HG03378 (cell line): ENCODE measurements around the gene EZH2.
A peak's percentile ranks its signal among the peaks of the same experiment; 100 is the strongest.

ENCODE experiments used
- ATAC-seq: cut with Tn5 transposase; IDR thresholded peaks from one replicate; pipeline ENCODE4 v1.9.1; 2021; ENCODE audit warnings: mild to moderate bottlenecking, moderate library complexity; ENCODE audit not compliant: unreplicated experiment

The EZH2 gene

DNA sequence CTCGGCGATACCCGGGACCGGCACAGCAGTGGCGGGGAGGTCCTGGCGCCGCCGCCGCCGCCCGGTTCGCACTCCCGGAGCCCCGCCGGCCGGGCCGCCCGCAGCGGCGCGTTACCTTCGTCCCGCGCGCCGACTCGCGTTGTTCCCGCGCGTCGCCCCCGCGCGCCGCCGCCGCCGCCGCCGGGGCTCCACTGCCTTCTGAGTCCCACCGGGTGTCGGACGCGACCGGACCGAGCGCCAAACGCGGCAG, at the start of gene EZH2:
TSS of gene EZH2 (minus strand) at position 243 of the 250 bp plus-strand sequence. CDS start 36,993 bp downstream, outside the sequence.
- ATAC-seq = no peak

GRCh38 chr7:148931470-148931869, 47.4 kb upstream of the EZH2 start:
- ATAC-seq = no peak

- no peak for ATAC-seq
Observed at GRCh38 chr7:148930335-148930734, 46.2 kb upstream of the EZH2 start.

DNA sequence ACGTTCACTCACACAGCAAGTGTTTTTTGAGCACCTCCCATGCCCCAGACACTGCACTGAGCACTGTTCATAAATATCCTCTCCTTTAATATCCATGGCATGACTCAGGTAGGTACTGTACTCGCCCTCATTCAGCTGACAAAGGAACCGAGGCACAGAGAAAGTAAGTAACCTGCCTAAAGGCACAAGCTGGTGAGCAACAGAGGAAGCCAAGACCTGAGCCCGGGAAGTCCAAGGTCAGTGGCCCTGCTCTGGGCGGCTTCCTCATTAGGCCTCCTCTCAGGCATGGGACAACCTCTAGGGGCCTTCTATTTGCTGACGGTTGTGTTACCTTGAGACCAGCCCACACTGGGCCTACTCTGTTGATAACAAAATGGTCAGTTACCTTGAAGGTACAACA, 45.1 kb upstream of the EZH2 start:
- no peak for ATAC-seq

GRCh38 chr7:148927123-148928045, 43.3 kb upstream of the EZH2 start:
- ATAC-seq = no peak

GRCh38 chr7:148925836-148926235, 41.7 kb upstream of the EZH2 start:
- ATAC-seq = no peak

- no peak for ATAC-seq
Observed at GRCh38 chr7:148924011-148924410, 39.9 kb upstream of the EZH2 start.

DNA sequence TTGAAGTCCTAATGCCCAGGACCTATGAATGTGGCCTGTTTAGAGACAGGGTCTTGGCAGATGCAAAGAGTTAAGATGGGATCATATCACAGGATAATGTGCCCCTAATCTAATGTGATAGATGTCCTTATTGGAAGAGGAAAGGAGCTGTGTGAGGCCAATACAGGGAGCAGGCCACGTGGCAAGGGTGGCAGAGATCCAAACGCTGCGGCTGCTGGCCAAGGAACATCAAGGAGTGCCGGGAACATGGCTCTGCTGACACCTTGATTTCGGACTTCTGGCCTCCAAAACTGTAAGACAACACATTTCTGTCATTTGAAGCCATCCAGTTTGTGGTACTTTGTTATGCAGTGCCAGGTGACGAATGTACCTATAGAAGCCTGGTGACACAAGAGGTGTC, 37.7 kb upstream of the EZH2 start:
- no peak for ATAC-seq

DNA sequence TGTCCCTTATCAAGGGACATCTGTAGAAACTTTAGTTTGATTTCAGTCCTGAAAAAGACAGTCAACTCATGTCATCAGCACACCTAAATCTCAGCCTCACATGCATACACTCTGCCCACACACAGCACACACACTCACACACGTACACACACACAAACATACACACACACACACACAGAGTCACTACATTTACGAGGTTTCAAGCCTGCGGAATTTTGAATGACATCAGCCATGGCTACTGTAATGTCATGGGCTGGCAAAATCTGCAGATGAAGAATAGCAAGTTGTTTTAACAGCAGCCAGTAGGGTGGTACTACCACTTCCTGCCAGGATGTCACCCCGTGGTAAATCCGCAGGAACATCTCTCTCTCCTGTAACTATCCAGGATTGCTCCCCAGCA, 37.1 kb upstream of the EZH2 start:
- no peak for ATAC-seq

- peak; percentile 59 for ATAC-seq
Observed at GRCh38 chr7:148919859-148920258, 35.8 kb upstream of the EZH2 start.

DNA sequence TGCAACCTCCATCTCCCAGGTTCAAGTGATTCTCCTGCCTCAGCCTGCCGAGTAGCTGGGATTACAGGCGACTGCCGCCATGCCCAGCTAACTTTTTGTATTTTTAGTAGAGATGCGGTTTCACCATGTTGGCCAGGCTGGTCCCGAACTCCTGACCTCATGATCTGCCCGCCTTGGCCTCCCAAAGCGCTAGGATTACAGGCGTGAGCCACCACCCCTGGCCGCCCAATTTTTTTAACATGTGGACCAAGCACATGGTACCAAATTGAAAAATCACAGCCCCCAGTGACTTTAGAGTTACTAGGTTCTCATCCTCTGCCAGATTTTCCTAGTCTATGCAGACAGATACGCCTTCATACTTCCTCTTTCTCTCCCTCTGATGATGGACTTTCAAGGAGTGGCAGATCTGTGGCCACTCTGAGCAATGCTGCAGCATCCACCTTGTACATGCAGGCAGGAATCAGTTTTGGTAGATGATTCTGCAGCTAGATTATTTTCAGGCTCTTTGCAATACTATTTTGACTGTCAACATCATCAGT, 34.0 kb upstream of the EZH2 start:
- ATAC-seq = no peak

- ATAC-seq = no peak
Observed at GRCh38 chr7:148916186-148916585, 32.1 kb upstream of the EZH2 start.

DNA sequence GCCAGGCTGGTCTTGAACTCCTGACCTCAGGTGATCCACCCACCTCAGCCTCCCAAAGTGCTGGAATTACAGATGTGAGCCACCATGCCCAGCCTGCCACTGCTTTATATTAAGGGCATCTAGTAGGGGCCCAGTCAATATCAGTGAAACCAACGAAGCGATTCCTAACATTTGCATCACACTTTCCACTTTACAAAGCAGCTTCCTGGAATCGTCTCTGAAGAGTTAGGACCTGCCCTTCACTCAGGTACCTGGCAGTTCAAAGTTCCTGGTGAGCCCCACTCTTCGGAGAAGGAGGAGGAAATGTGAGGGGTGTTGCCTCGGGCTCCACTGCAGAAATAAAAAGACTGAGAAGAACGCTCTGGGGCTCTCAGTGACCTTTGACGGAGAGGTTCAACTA, 31.1 kb upstream of the EZH2 start:
- ATAC-seq = no peak

- ATAC-seq = peak; percentile 65
Observed at GRCh38 chr7:148914208-148914777, 30.2 kb upstream of the EZH2 start.

- peak; percentile 70 for ATAC-seq
Observed at GRCh38 chr7:148912758-148913541, 28.9 kb upstream of the EZH2 start.

DNA sequence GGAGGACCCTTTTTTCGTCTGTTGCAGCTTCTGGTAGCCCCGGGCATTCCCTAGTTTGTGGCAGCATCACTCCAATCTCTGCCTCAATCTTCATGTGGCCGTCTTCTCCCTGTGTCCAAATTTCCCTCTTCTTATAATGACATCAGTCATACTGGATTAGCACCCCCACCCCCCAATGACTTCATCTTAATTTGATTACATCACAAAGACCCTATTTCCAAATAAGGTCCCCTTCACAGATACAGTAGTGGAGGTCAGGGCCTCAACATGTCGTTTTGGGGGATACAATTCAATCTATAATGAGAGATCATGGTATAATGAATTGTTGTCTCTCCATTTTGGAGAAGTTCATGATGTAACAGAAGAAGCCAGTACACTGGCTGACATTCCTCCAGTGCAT, 28.1 kb upstream of the EZH2 start:
- ATAC-seq = no peak

GRCh38 chr7:148911626-148912025, 27.5 kb upstream of the EZH2 start:
- ATAC-seq = no peak

GRCh38 chr7:148909568-148909967, 25.5 kb upstream of the EZH2 start:
- no peak for ATAC-seq

DNA sequence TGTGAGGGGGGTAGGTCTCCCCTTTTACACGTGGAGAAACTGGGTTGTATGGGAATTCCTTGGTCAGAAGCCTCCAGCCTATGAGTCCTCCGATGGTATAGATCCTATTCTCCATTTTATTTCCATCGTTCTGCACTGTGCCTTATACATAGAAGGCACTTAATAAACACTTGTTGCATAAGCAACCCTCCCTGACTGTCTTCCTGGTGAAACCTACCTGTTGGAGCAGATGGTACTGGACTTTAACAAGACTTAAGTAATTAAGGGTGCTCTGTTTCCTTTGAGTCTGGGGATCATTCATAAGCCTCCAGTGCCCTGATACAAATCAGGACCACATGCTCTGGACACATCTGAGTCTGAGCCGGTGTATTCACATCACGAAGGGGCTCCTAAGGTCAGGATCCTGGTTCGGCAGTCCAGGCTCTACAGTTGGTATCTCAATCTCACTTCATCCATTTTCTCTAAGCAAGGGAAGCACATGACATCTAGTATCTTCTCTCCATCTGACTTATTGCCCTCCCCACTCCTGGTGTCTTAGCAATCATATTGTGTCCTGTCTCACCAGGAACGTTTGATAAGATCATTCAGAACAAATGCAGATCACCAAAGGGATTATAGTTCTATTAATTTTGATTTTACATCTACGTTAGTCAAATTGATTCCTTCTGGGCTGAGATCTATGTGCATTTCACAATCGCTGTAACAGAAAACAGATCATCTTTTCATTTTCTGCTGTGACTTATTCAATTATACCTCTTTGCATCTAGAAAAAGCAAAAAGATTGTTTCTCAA, 22.8 kb upstream of the EZH2 start:
- no peak for ATAC-seq

DNA sequence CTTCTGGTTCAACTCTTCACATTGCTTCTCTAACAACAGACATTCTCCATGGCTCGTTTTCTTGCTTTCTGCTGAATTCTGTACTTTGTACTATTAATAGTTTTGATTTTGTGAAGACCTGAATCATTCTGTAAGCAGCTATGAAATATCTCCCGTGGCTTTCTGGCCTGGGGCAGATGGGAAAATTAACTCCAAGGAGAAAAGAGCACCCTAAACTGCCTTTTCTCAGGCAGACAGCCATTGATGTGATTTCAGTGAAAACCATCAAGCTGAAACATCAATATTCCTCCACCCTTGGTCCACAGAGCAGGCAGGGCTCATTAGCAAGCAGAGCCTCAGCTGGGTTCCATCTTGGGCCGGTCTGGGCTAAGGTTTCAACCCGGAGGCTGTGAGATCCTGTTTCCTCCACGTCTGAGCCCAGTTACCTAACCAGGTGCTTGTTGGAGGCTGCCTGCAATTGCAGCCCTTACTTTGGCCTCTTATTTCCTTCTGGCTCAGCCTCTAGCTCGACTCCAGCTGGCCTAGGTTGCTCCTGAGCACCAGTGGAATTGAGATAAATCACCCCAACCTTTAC, 21.1 kb upstream of the EZH2 start:
- no peak for ATAC-seq

- ATAC-seq = no peak
Observed at GRCh38 chr7:148903504-148903903, 19.4 kb upstream of the EZH2 start.
